Loucy (cell line): ENCODE measurements around the gene DHX16.

ENCODE experiments used
- EZH2phosphoT487 ChIP-seq: fragments of 200-600 bp; IDR thresholded peaks from 2 replicates; pipeline ENCODE4 v1.6.1; 2018; ENCODE audit warnings: antibody characterized with exemption, mild to moderate bottlenecking, moderate library complexity, borderline replicate concordance
- TF ChIP-seq, protein P1 (sequence below): fragments of 200-600 bp; sonication (generic); conservative IDR thresholded peaks from 2 replicates; pipeline ENCODE4 v1.5.1; 2014; ENCODE audit warnings: mild to moderate bottlenecking, antibody characterized with exemption, low read length

DNA sequence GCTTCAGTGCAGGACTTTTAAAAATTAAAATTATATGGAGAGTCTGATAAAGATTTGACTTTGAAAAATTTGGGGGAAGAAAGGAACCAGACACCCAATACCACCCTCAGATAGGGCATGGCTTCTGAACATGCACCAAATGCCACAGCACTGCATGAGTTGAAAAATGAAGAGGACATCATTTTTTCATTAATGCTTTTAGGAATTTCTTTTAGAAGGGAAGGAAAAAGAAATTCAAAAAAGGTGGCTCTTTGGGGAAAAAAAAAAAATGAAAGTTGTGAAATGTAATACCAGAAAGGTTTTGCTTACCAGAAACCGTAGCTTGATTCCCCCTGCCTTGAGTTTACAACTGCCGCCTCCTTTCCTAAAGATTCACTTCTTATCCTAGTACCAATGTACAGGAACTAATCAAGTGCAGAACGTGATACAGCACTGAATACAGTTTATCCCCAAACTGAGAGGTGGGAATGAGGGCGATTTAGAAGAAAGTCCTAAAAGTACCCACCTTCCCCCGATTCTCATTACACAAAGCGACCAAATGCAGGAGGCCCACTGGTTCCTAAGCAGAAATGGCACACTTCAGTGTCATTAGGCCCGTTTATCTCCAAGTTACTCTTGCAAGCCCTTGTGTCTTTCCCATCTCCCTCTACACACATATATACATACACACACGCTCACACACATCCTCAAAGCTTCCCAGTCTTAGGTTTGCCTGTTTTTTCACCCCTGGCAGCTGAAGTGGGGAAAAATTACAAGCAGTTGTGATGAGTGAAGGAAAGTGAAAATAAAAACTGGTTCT lies 58.6 kb downstream of the DHX16 start:
- TF ChIP-seq, protein P1, sequence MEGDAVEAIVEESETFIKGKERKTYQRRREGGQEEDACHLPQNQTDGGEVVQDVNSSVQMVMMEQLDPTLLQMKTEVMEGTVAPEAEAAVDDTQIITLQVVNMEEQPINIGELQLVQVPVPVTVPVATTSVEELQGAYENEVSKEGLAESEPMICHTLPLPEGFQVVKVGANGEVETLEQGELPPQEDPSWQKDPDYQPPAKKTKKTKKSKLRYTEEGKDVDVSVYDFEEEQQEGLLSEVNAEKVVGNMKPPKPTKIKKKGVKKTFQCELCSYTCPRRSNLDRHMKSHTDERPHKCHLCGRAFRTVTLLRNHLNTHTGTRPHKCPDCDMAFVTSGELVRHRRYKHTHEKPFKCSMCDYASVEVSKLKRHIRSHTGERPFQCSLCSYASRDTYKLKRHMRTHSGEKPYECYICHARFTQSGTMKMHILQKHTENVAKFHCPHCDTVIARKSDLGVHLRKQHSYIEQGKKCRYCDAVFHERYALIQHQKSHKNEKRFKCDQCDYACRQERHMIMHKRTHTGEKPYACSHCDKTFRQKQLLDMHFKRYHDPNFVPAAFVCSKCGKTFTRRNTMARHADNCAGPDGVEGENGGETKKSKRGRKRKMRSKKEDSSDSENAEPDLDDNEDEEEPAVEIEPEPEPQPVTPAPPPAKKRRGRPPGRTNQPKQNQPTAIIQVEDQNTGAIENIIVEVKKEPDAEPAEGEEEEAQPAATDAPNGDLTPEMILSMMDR: no peak
- no peak for TF ChIP-seq EZH2phosphoT487
